GM18861 (cell line): ENCODE measurements around the gene GLRA3.
A peak's percentile ranks its signal among the peaks of the same experiment; 100 is the strongest.
"Not testable (repeated sequence)": the region's sequence is repeated elsewhere in the genome, so short reads cannot be mapped to it uniquely, and the experiment has no call there.

Experiments
- ATAC-seq: cut with Tn5 transposase; IDR thresholded peaks from one replicate; pipeline ENCODE4 v1.9.1; 2021; ENCODE audit not compliant: unreplicated experiment

Gene GLRA3

GRCh38 chr4:174828845-174829701 lies at the start of gene GLRA3:
Gene GLRA3, minus strand, starts transcription at chr4:174829247. Its CDS starts 436 bp downstream, at chr4:174828811.
- ATAC-seq = peak; percentile 52

DNA sequence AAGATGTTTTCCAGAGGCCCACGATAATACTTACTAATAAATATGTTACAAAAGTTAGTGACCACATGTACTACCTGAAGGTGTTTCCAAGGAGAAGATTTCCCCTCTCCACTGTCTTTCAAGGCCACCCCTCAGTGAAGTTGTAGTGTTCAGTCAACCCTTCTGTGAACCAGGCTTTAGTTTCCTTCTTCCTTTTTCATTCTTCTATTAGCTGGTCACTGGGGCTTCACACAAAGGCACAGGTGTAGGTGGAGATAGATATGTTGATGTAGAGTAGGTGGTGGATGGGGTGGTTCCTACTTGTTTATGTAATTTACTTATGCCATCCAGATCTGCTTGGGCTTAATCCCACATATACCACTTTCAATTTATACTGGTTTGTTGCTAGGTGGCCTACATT lies 45.9 kb upstream of the GLRA3 start:
- no peak for ATAC-seq

GRCh38 chr4:174873931-174874330 lies 44.9 kb upstream of the GLRA3 start:
- ATAC-seq = no peak

DNA sequence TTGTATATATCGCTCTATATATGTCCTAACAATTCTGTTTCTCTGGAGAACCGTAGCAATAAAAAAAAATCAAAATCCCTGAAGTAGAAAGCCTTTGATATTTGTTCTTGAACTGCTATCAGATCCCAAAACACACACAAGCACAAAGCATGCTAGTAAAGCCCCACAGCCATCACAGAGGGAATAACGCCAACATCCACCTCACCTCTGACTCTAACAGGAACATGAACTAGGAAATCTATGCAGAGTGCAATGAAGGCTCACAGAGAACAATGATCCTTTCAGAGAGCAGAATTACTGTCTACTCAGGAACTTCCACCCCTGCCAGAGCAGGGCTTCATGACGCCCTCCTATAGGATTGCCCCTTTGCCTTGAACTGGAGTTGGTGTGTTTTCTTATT lies 44.1 kb upstream of the GLRA3 start:
- ATAC-seq = not testable (repeated sequence)

DNA sequence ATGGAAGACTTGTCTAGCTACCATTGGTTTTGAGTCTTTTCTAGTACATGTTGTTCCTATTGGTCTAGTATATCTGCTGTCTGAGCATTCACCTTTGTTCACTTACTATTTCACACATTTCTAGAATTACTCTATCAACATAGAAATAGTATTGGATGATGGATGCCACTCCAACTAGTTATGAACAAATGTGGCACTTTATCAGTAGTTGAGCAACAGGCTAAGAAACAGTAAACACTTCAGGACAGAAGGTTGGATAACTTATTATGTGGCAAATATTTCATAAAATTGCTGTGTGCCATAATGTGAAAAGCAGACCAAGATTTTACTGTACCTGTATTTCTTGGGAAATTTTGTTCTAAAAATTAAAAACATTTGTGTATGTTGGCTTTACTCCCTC lies 42.4 kb upstream of the GLRA3 start:
- ATAC-seq = no peak

GRCh38 chr4:174870311-174870710 lies 41.3 kb upstream of the GLRA3 start:
- ATAC-seq = no peak

- no peak for ATAC-seq
Measured at GRCh38 chr4:174869339-174869738, 40.3 kb upstream of the GLRA3 start.

GRCh38 chr4:174867903-174868302 lies 38.9 kb upstream of the GLRA3 start:
- no peak for ATAC-seq

- no peak for ATAC-seq
Measured at GRCh38 chr4:174865418-174865985, 36.5 kb upstream of the GLRA3 start.

DNA sequence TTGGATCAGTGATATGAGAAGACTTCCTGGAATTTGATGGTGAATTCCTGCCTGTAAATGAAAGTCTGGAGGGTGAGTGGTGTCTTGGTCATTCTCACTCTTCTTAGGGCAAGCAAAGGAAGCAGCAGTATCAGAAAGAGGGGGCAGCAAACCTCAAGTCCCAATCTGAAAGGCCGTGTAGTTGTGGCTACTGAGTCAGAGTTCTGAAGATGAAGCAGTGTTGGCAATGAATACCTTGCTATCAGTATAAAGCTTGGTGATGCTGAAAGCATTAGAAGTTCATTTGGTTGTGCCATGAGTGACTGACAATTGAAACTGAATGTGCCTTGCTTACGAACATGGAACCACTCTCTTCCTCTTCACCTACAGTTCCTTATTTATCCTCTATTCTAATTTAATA lies 35.0 kb upstream of the GLRA3 start:
- no peak for ATAC-seq

- ATAC-seq = no peak
Measured at GRCh38 chr4:174860588-174860987, 31.5 kb upstream of the GLRA3 start.

- ATAC-seq = peak; percentile 57
Measured at GRCh38 chr4:174859904-174860303, 30.9 kb upstream of the GLRA3 start.

DNA sequence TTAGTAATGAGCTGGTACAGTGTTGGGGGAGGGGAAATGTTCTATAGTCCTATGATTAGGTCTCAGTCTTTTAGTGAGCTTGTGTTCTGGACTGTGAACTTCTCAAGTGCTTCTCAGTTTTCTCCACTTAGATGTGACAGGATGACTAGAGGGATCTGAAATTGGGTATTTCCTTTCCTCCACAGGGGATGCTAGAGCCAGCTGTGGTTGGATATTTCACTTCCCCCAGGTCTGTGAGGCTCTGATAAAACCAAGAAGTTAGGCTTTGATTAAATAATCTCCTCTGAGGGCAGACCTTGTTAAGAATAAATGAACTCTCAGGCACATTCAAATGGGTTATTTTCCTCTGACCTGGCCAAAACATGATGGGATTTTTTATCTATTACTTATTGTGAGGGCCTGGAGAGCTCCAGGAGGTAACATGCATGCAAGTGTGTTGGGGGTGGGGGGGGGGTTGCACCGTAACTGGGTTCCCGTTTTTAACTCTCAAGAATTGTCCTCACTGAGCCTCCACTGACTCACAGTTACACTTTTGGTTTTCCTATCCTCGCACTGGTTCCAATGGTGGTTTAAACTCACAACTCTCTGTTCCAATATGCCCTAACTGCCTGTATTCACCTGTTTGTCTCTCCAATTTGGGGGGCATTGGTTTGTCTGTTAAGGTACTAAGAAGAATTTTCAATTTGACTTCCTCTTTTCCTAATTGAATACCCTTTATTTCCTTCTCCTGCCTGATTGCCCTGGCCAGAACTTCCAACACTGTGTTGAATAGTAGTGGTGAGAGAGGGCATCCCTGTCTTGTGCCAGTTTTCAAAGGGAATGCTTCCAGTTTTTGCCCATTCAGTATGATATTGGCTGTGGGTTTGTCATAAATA lies 28.1 kb upstream of the GLRA3 start:
- ATAC-seq = no peak

GRCh38 chr4:174855050-174855449 lies 26.0 kb upstream of the GLRA3 start:
- ATAC-seq = no peak

- ATAC-seq = no peak
Measured at GRCh38 chr4:174853629-174854028, 24.6 kb upstream of the GLRA3 start.

DNA sequence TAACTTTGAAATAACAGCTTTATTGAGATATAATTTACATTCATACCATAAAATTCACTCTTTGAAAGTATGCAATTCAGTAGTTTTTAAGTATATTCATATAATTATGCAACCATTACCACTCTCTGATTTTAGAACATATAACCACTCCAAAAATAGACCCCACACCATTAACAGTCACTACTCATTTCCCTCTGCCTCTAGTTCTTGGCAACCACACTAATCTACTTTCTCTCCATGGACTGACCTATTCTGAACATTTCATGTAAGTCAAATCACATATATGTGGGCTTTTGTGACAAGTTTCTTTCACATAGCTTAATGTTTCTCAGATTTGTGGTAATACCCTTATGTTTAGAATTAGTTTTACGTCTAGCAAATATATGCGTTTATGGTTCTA lies 19.5 kb upstream of the GLRA3 start:
- no peak for ATAC-seq

- no peak for ATAC-seq
Measured at GRCh38 chr4:174847801-174848427, 18.9 kb upstream of the GLRA3 start.

DNA sequence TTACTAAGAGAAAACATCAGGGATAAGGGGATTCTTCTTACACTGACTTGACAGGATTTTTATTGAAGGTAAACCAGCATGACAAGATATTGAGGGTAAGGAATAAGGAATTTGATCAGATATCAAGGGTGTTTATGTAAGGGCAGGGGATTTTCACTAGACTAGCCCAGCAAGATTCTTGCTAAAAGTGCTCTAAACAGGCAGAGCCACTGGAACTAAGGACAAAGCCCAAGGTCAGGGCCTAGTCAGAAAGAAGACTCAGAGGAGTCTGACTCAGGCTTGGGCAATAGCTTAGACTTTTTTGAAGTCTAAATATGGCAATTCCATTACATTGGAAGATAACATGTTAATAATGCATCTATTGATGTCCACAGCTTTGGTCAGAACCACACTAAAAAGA lies 6.5 kb upstream of the GLRA3 start:
- no peak for ATAC-seq

DNA sequence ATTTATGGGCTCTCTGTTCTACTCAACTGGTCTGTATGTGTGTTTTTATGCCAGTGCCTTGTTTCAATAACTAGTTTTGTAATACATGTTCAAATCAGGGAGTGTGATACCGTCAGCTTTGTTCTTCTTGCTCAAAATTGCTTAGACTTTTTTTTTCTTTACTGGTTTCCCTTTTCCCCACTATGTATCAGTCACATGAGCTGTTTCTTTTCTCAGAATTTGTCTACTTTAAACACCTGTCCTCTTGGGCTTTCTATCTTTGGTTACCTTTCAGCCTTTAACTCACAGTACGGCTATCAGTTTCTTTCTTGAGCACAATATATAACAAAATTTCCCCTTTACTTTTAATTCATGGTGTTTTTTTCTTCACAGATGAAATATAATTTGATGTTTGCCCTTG lies 5.4 kb upstream of the GLRA3 start:
- ATAC-seq = no peak

DNA sequence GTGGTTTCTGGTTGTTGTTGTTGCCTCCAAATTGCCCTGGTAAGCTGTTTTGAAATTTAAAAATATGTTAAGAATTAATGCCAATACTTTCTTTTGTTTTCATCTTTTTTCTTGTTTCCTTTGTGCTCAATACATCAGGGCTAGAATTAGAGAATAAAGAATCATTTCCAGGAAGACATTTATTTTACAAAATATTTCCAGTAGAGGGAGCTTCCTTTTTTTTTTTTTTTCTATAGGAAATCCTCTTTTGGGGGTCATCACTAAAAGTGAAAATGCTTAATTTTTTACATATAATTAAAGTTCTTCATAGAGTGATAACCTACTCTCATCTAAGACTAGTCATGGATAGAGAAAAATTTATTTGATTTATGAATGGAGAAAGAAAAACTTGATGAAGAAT lies 2.4 kb downstream of the GLRA3 start:
- ATAC-seq = no peak

DNA sequence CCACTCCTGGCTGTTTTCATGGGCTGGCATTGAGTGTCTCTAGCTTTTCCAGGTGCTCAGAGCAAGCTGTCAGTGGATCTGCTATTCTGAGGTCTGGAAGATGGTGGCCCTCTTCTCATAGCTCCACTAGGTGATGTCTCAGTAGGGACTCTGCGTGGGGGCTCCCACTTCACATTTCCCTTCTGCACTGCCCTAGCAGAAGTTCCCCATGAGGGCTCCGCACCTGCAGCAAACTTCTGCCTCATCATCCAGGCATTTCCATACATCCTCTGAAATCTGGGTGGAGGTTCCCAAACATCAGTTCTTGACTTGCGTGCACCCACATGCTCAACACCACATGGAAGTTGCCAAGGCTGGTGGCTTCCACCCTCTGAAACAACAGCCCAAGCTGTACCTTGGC lies 13.8 kb downstream of the GLRA3 start:
- ATAC-seq = no peak
